Ovary (tissue), 9 donors: ENCODE results near the gene GCA. TPM values are rescaled to one million over a fixed set of nuclear protein-coding genes. Genes with fewer than 3 reads are reported as not detected.

Experiments
- DNase-seq, 5 donors: peaks; one replicate each; pipeline ENCODE4 v3.0.0-alpha.2; 2019 to 2020
- H3K27ac ChIP-seq, 2 donors: fragments of 200-600 bp; one replicate each; pipeline versions ENCODE4 v1.5.1 to v1.8.0; 2019 to 2022
- H3K27me3 ChIP-seq: fragments of 200-600 bp; one replicate; pipeline ENCODE4 v1.8.0; 2022
- H3K36me3 ChIP-seq: fragments of 200-600 bp; sonication (generic); one replicate; pipeline ENCODE4 v1.5.1; 2019
- H3K4me1 ChIP-seq: one replicate; pipeline ENCODE4 v1.8.1; 2013; ENCODE audit warnings: mild to moderate bottlenecking, moderate library complexity; ENCODE audit not compliant: insufficient read depth
- H3K4me3 ChIP-seq: fragments of 200-600 bp; sonication (generic); one replicate; pipeline ENCODE4 v1.5.1; 2017
- H3K9me3 ChIP-seq, 2 donors: fragments of 200-600 bp in 1 of 2; sonication (generic) in 1 of 2; one replicate each; pipeline versions ENCODE4 v1.5.1 to v1.8.1; 2013 to 2019; ENCODE audit warnings: mild to moderate bottlenecking in 1 of 2, moderate library complexity in 1 of 2
- CTCF ChIP-seq, 3 donors: fragments of 450-650 bp in 2 of 3; fragments of 200-600 bp in 1 of 3; IDR thresholded peaks; one replicate each; pipeline versions ENCODE4 v1.5.1 to v1.8.0; 2016 to 2022; ENCODE audit warnings: antibody characterized with exemption in 3 of 3, mild to moderate bottlenecking in 1 of 3
- EP300 ChIP-seq: sonication (generic); formaldehyde crosslinking; IDR thresholded peaks from one replicate; pipeline ENCODE4 v1.6.1; 2017; ENCODE audit warnings: antibody characterized with exemption
- POLR2A ChIP-seq: fragments of 450-650 bp; IDR thresholded peaks from one replicate; pipeline ENCODE4 v1.6.1; 2017; ENCODE audit warnings: antibody characterized with exemption, mild to moderate bottlenecking, moderate library complexity
- WGBS, 3 donors: extraction: QIAGEN DNeasy Blood & Tissue Kit in 1 of 3; methylation state at CpG; one replicate each; pipeline versions ENCODE4 v1.1.5 to v1.1.7; 2013 to 2017; 5-methylcytosine and 5-hydroxymethylcytosine counted together
- intact Hi-C, 4 donors: fragments of 100-400 bp; cut with DNase I; formaldehyde crosslinking; loops; one replicate each; pipeline versions ENCODE4 v1.11.0 to v1.15.1; 2022 to 2023
- polyA plus RNA-seq, 2 donors: library from polyadenylated mRNA; stranded (reverse); fragments of 200-250 nt in 1 of 2; fragments of 350-450 nt in 1 of 2; fragmentation: Illumina TruSeq in 1 of 2; extraction: RNeasy Lipid Tissue Mini Kit (QIAGEN cat#74804) in 1 of 2; gene quantifications; one replicate each; pipeline ENCODE4 v1.2.3, GENCODE V29; 2013 to 2014
- total RNA-seq, 7 donors: library from RNA; depleted of rRNA in 2 of 7; stranded (reverse); fragments of >200 nt in 2 of 7; fragmentation: NEBNext Ultra II Directional in 3 of 7; extraction: Animal tissue kit (Norgen Biotek cat#: 25700) in 3 of 7; gene quantifications; one replicate each; pipeline versions ENCODE4 v1.1.0 to v1.2.4, GENCODE V29; 2016 to 2023
- donor health status: DM: no; HTN: no; CAD: no; lungs with moderate emphysema.
- donor health status: DM: no; HTN: no; CAD: no.
- donor health status: Bipolar disorder and iron deficiency.
- donor health status: DM: yes; HTN: yes; CAD: no.
- donor health status: DM: no; HTN: no; CAD: no.
- donor health status: DM: yes; HTN: yes; CAD: no.

GCA gene
- total and polyA plus RNA-seq, 9 donors, result 7.2 to 23.3 (median 12.5) TPM

DNA sequence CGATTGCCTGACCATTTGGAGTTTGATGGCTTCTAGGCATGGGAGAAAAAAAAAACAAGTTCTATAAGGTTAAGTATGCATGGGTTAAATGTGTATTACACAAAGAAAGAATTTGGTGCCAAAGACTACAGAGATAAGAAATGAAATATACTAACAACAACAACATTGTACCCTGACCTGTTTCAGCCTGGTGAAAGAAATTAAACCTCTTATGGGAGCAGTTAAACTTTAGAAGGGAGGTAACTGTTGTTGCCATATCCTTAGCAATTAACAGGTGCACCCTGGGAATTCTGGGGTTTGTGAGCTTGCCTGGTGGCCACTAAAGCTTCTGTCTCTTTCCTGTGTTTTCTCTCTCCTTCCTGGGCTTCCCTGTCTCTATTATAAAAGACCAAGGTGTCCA lies 19.0 kb upstream of the GCA start:
- 81 to 88% (median 88%) methylated on average over 1 of the region's 1 CpG for whole genome bisulfite sequencing, 3 donors
- Histone ChIP-seq H3K27me3 (no peaks in the 10 kb centered on the region), H3K27ac (no peak overlapping the region), H3K36me3 (no peaks in the 10 kb centered on the region), H3K9me3 (no peaks in the 10 kb centered on the region), H3K4me3 (no peak overlapping the region), H3K4me1 (no peaks in the 10 kb centered on the region)
- DNase-seq, result no peak
- intact Hi-C loops, result no loop called here
- TF ChIP-seq POLR2A, result no peak
- TF ChIP-seq CTCF (IDR thresholded peaks at IDR 0.05), result no peak
- TF ChIP-seq EP300, result no peak

GRCh38 chr2:162327134-162327769 lies 16.7 kb upstream of the GCA start:
- H3K4me3 ChIP-seq, result no peak overlapping the region
- H3K27ac ChIP-seq, result no peak overlapping the region
- intact Hi-C loops, result no loop called here
- H3K27me3 ChIP-seq, result no peaks in the 10 kb centered on the region
- no peak for TF ChIP-seq CTCF (IDR thresholded peaks at IDR 0.05)
- TF ChIP-seq POLR2A, result no peak
- no peak for TF ChIP-seq EP300
- H3K36me3 ChIP-seq, result no peaks in the 10 kb centered on the region
- no peaks in the 10 kb centered on the region for H3K9me3 ChIP-seq
- DNase-seq, result no peak
- H3K4me1 ChIP-seq, result no peaks in the 10 kb centered on the region
- WGBS, 3 donors, result 59 to 63% (median 61%) methylated on average over 5 of the region's 5 CpGs

DNA sequence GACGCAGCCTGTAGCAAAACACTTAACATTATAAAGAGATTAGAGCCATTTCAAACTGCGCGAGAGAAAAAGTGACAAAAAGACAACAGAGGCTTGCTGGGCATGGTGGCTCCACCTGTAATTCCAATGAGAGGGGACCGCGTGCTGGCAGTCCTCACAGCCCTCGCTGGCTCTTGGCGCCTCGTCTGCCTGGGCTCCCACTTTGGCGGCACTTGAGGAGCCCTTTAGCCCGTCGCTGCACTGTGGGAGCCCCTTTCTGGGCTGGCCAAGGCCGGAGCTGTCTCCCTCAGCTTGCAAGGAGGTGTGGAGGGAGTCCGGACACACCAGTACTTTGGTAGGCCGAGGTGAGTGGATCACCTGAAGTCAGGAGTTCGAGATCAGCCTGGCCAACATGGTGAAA lies 16.1 kb upstream of the GCA start:
- WGBS, 3 donors, result 94 to 95% (median 95%) methylated on average over 15 of the region's 15 CpGs
- TF ChIP-seq POLR2A, result no peak
- TF ChIP-seq EP300, result no peak
- TF ChIP-seq CTCF (IDR thresholded peaks at IDR 0.05), result no peak
- no peaks in the 10 kb centered on the region for H3K27me3 ChIP-seq
- no peaks in the 10 kb centered on the region for H3K9me3 ChIP-seq
- H3K27ac ChIP-seq, result no peak overlapping the region
- H3K4me1 ChIP-seq, result no peaks in the 10 kb centered on the region
- H3K4me3 ChIP-seq, result no peak overlapping the region
- no peak for DNase-seq
- intact Hi-C loops, result no loop called here
- no peaks in the 10 kb centered on the region for H3K36me3 ChIP-seq

DNA sequence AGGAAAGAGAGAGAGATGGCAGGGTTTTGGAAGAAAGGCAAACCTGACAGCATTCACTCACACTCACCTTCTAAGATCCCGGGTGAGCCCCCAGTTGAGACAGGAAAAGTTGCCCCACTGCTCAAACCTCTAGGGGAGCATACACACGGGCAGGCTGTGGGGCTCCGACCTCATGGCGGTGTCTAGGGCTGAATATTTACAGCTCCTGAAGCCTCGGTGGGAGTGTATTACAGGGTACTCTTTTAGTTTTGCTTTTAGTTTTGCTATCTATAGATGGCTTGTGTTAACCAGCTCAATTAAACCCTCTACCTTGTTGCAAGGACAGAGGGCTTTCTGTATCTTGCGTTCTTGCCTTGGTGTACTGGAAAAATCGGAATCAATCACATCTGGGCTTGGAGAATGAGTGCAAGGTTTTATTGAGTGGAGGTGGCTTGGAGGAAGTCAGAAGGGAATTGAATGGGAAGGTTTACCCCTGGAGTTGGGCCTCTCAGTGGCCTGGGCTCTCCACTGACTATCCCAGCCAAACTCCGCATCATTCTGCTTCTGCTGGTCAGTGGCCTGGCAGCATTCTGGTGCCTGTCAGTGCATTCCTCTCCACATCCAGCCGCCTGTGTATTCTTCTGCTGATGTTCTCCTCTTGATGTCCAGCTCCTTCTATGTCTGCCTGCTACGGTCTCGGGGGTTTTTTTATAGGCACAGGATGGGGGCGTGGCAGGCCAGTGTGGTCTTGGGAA lies 15.3 kb upstream of the GCA start:
- TF ChIP-seq POLR2A (no peak), EP300 (no peak), CTCF (IDR thresholded peaks at IDR 0.05) (no peak)
- Histone ChIP-seq H3K36me3 (no peaks in the 10 kb centered on the region), H3K9me3 (no peaks in the 10 kb centered on the region), H3K27ac (no peak overlapping the region), H3K27me3 (no peaks in the 10 kb centered on the region), H3K4me3 (no peak overlapping the region), H3K4me1 (no peaks in the 10 kb centered on the region)
- DNase-seq, result no peak
- intact Hi-C loops, result no loop called here
- WGBS, 3 donors, result 91 to 92% (median 92%) methylated on average over 12 of the region's 12 CpGs
